GM20000 (cell line): ENCODE measurements around the gene KRT14.
"Not testable (repeated sequence)": the region's sequence is repeated elsewhere in the genome, so short reads cannot be mapped to it uniquely, and the experiment has no call there.

Experiments used
- DNase-seq: peaks from one replicate; pipeline ENCODE4 v3.0.0; 2012; ENCODE audit warnings: low spot score
- TF ChIP-seq, protein P1 (sequence below): IDR thresholded peaks from 2 replicates; pipeline ENCODE4 v1.5.1; 2012; ENCODE audit warnings: mild to moderate bottlenecking, control low read depth; ENCODE audit errors: extremely low read depth, missing control alignments

The KRT14 gene

GRCh38 chr17:41583137-41584127, 3.3 kb downstream of the KRT14 start:
- TF ChIP-seq, protein P1, sequence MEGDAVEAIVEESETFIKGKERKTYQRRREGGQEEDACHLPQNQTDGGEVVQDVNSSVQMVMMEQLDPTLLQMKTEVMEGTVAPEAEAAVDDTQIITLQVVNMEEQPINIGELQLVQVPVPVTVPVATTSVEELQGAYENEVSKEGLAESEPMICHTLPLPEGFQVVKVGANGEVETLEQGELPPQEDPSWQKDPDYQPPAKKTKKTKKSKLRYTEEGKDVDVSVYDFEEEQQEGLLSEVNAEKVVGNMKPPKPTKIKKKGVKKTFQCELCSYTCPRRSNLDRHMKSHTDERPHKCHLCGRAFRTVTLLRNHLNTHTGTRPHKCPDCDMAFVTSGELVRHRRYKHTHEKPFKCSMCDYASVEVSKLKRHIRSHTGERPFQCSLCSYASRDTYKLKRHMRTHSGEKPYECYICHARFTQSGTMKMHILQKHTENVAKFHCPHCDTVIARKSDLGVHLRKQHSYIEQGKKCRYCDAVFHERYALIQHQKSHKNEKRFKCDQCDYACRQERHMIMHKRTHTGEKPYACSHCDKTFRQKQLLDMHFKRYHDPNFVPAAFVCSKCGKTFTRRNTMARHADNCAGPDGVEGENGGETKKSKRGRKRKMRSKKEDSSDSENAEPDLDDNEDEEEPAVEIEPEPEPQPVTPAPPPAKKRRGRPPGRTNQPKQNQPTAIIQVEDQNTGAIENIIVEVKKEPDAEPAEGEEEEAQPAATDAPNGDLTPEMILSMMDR = no peak
- DNase-seq = no peak

DNA sequence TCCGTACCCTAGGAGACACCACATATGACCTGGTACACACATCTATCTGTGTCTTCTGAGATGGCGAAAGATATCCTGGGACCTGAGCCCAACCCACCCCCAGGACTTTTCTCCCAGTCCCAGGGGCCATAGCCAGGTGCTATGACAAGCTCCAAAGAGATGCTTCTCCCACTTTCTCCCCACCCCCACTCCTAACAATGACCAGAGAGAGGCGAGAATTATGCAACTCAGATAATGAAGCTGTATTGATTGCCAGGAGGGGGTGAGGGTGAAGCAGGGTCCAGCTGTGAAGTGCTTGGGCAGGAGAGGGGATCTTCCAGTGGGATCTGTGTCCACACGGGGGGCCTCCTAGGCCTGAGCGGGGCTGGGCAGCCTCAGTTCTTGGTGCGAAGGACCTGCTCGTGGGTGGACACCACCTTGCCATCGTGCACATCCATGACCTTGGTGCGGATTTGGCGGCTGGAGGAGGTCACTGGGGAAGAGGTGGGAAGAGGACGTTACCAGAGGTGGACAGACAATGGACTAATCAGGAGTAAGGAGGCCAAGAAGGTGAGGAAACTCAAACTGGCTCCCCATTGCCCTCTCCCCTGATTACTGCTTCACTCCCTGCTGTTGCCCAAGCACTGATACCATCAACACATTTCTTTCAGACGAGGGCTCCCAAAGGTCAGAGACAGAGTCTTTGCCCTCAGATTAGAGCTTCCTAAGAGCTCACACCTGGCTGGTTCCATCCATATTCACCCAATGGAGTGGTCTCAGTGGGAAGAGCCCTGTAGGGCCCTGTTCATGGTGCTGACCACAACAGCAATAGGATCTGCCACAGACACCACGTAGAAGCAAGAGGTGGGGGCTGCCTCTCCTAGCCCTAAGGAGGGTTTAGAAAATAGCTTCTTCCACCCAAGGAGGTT, 4.4 kb downstream of the KRT14 start:
- not testable (repeated sequence) for DNase-seq

DNA sequence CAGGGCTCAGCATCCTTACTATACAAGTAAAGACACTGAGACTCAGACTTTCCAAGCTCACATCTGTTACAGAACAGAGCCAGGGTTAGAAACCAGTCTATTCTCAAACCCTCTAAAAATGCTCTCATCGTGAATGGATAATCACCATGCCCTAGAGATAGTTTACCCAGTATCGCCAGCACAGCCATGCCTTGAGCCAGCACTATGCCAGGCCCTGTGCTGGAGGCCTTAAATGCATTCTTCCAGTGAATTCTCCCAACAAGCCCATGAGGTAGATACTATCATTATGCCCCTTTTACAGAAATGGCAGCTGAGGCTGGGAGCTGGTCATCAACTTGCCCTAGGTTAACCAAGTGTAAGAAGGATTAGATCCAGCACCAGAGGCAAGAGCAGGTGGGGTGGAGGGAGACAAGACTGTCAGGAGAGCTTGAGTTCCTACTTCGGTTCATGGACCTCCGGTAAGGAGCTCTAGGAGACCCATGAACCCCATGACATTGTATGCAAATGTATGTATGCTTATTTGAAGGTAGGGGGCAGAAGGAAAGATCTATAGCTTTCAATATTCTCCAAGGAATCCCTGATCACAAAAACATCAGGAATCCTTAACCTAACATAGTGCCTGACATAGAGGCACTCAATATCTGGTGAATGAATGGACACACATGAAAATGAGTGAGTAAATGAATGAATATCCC, 5.2 kb downstream of the KRT14 start:
- no peak for DNase-seq
- TF ChIP-seq, protein P1 = no peak

DNA sequence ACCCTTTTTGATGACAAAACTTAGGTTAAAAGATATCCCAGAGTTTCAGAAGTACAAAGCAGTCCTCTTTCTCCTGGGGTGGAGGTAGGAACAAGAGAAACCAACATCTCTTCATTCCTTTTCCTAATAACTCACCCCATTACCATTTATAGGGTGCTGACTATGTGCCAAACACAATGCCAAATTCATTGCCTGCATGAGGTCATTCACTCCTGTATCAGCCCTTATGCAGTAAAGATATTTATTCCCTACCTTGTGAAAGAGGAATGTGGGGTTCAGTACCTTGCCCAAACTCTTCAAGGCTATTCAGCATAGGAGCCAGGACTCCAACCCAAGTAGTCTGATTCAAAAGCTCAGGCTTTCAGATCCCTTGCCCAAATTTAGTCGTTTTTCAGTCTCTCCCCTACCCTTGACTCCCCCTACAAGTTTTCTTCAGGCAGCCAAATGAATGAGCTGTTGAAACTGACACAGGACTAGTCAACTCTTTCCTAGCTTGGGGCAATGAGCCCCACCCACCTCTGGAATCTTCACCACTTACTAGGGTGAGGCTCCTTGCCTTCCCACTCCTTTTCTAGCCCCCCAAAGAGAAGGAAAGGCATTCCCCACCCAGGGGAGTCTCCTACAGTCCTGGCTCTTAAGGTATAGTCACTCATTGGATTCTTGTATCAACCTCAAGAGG, 5.9 kb downstream of the KRT14 start:
- DNase-seq = no peak
- TF ChIP-seq, protein P1 = no peak

DNA sequence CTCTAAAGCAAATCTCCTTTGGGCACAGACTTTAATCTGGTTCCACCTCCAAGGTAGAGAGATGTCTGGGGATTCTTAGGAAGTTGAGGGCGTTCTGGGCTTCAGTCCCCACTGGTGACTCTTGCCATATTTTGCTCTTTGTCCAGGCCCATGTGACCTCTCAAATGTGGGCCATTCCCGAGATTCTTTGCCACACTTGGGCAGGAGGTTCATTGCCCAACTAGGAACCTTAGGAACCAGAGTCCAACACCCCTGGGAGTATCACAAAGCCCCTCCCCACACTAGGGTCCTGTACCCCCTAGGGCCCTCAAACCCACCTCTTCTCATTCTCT, 6.5 kb downstream of the KRT14 start:
- DNase-seq = no peak
- TF ChIP-seq, protein P1 = no peak

- TF ChIP-seq, protein P1 = peak; percentile 65
- peak; percentile 91 for DNase-seq
Measured at GRCh38 chr17:41579484-41580243, 7.0 kb downstream of the KRT14 start.
